Common myeloid progenitor, CD34-positive (primary cell): ENCODE measurements around the gene EDNRA.

ENCODE experiments used
- CTCF ChIA-PET: fragments of 350-600 bp; sonication (Branson Sonifier 250); formaldehyde crosslinking; loops from one replicate; lab custom pipeline; 2021; ENCODE audit warnings: antibody characterized with exemption; lab: Charles Lee
- POLR2A ChIA-PET: fragments of 350-600 bp; sonication (Branson Sonifier 250); formaldehyde crosslinking; loops from one replicate; lab custom pipeline; 2021; ENCODE audit warnings: antibody characterized with exemption; lab: Charles Lee
- DNase-seq, 3 donors: peaks; one replicate each; pipeline versions ENCODE4 v3.0.0 to v3.0.0-alpha.2; 2013
- H3K27ac ChIP-seq, 2 experiments: 1 replicate in 1 of 2; 2 replicates in 1 of 2; pipeline ENCODE4 v1.7.0; 2013; ENCODE audit warnings: inconsistent platforms in 2 of 2, low read length in 2 of 2, mild to moderate bottlenecking in 2 of 2, low read depth in 1 of 2, moderate library complexity in 1 of 2; ENCODE audit not compliant: severe bottlenecking in 2 of 2, insufficient read depth in 1 of 2, poor library complexity in 1 of 2
- H3K27me3 ChIP-seq, 5 experiments: replicated peaks in 2 of 5; 1 replicate in 3 of 5; 2 replicates in 2 of 5; pipeline versions ENCODE4 v1.6.1 to v1.7.0; 2013; ENCODE audit warnings: low read length in 4 of 5, mild to moderate bottlenecking in 2 of 5, moderate library complexity in 2 of 5, inconsistent platforms in 1 of 5; ENCODE audit not compliant: insufficient read depth in 5 of 5, control insufficient read depth in 4 of 5
- H3K36me3 ChIP-seq, 4 experiments: 1 replicate in 2 of 4; 2 replicates in 2 of 4; pipeline versions ENCODE4 v1.6.1 to v1.7.0; 2013; ENCODE audit warnings: low read length in 3 of 4, control low read depth in 1 of 4, mild to moderate bottlenecking in 1 of 4; ENCODE audit not compliant: control insufficient read depth in 4 of 4, insufficient read depth in 4 of 4
- H3K4me1 ChIP-seq, 4 experiments: 1 replicate in 3 of 4; 2 replicates in 1 of 4; pipeline versions ENCODE4 v1.6.1 to v1.7.1; 2013; ENCODE audit warnings: low read length in 3 of 4, mild to moderate bottlenecking in 3 of 4, control low read depth in 1 of 4, inconsistent platforms in 1 of 4, moderate library complexity in 1 of 4; ENCODE audit not compliant: control insufficient read depth in 4 of 4, insufficient read depth in 4 of 4; ENCODE audit errors: control extremely low read depth in 1 of 4
- H3K4me3 ChIP-seq, 7 experiments: 1 replicate in 4 of 7; 2 replicates in 3 of 7; pipeline versions ENCODE4 v1.5.1 to v1.7.0; 2013; ENCODE audit warnings: mild to moderate bottlenecking in 7 of 7, low read length in 6 of 7, moderate library complexity in 6 of 7, inconsistent platforms in 2 of 7, low read depth in 2 of 7, control low read depth in 1 of 7; ENCODE audit not compliant: insufficient read depth in 4 of 7, control insufficient read depth in 1 of 7; ENCODE audit errors: extremely low read depth in 1 of 7
- H3K9me3 ChIP-seq, 5 experiments: 1 replicate in 4 of 5; 2 replicates in 1 of 5; pipeline versions ENCODE4 v1.6.1 to v1.7.1; 2013; ENCODE audit warnings: low read length in 4 of 5, mild to moderate bottlenecking in 2 of 5, inconsistent platforms in 1 of 5, low read depth in 1 of 5, moderate library complexity in 1 of 5; ENCODE audit not compliant: control insufficient read depth in 4 of 5, insufficient read depth in 2 of 5; ENCODE audit errors: control extremely low read depth in 1 of 5
- WGBS: methylation state at CpG from one replicate; pipeline ENCODE4 v1.1.5; 2013; ENCODE audit not compliant: insufficient coverage; 5-methylcytosine and 5-hydroxymethylcytosine counted together

Gene EDNRA

GRCh38 chr4:147571036-147571770, 90.3 kb downstream of the EDNRA start:
- POLR2A ChIA-PET, result no interaction called here
- Histone ChIP-seq H3K9me3 (peaks cover 0 to 3% (median 0%) of the 10 kb centered on the region in 5 experiments), H3K36me3 (no peaks in the 10 kb centered on the region), H3K27me3 (peaks cover 0 to 2% (median 0%) of the 10 kb centered on the region in 5 experiments), H3K4me3 (no peak overlapping the region), H3K4me1 (no peaks in the 10 kb centered on the region), H3K27ac (no peak overlapping the region)
- DNase-seq, result no peak
- 87% methylated on average over 3 of the region's 5 CpGs for WGBS
- CTCF ChIA-PET, result interaction anchor here (0.7 kb wide), 1 partner anchor 296 kb away, joined by 3 read pairs; no protein-coding TSS in a partner anchor

GRCh38 chr4:147576084-147576483, 95.2 kb downstream of the EDNRA start:
- peak in 2 of 3 donors; percentile 25 to 49 for DNase-seq
- POLR2A ChIA-PET, result no interaction called here

GRCh38 chr4:147578051-147578476, 97.2 kb downstream of the EDNRA start:
- Histone ChIP-seq H3K36me3 (no peaks in the 10 kb centered on the region), H3K27ac (no peak overlapping the region), H3K9me3 (no peaks in the 10 kb centered on the region), H3K4me3 (no peak overlapping the region), H3K27me3 (no peaks in the 10 kb centered on the region), H3K4me1 (no peaks in the 10 kb centered on the region)
- CTCF ChIA-PET, result no interaction called here
- POLR2A ChIA-PET, result no interaction called here
- no peak for DNase-seq
- 89% methylated on average over 4 of the region's 6 CpGs for WGBS

More at GRCh38 chr4:147576084-147576483, 95.2 kb downstream of the EDNRA start:
- CTCF ChIA-PET, result interaction anchor here (0.6 to 1.1 kb wide), 3 partner anchors 13 to 657 kb away, joined by 3 read pairs; no protein-coding TSS in a partner anchor
- no peaks in the 10 kb centered on the region for H3K4me1 ChIP-seq
- H3K27me3 ChIP-seq, result no peaks in the 10 kb centered on the region
- WGBS, result 94% methylated on average over 2 of the region's 3 CpGs
- H3K4me3 ChIP-seq, result no peak overlapping the region
- H3K36me3 ChIP-seq, result no peaks in the 10 kb centered on the region
- H3K9me3 ChIP-seq, result no peaks in the 10 kb centered on the region
- no peak overlapping the region for H3K27ac ChIP-seq

- POLR2A ChIA-PET, result no interaction called here
- DNase-seq, result no peak
- Histone ChIP-seq H3K27ac (no peak overlapping the region), H3K27me3 (no peaks in the 10 kb centered on the region), H3K4me1 (no peaks in the 10 kb centered on the region), H3K36me3 (no peaks in the 10 kb centered on the region), H3K4me3 (no peak overlapping the region), H3K9me3 (no peaks in the 10 kb centered on the region)
- WGBS, result 100% methylated on average over 2 of the region's 3 CpGs
- CTCF ChIA-PET, result no interaction called here
These were observed 97.7 kb downstream of the EDNRA start for GRCh38 chr4:147578593-147578992.

- no CpG with 5 or more reads among the region's 1 CpG for WGBS
- Histone ChIP-seq H3K4me3 (no peak overlapping the region), H3K27ac (no peak overlapping the region), H3K36me3 (no peaks in the 10 kb centered on the region), H3K27me3 (no peaks in the 10 kb centered on the region), H3K4me1 (no peaks in the 10 kb centered on the region), H3K9me3 (peaks cover 0 to 4% (median 0%) of the 10 kb centered on the region in 5 experiments)
- ChIA-PET POLR2A (no interaction called here), CTCF (interaction anchor here (1.9 kb wide), 1 partner anchor 8 kb away, joined by 5 read pairs; no protein-coding TSS in a partner anchor)
- no peak for DNase-seq
These were observed 99.5 kb downstream of the EDNRA start for GRCh38 chr4:147580396-147580795.

- WGBS, result 90% methylated on average over 4 of the region's 6 CpGs
- DNase-seq, result no peak
These were observed 100.9 kb downstream of the EDNRA start for GRCh38 chr4:147581606-147582350.

More at GRCh38 chr4:147581606-147582350, 100.9 kb downstream of the EDNRA start:
- H3K36me3 ChIP-seq, result no peaks in the 10 kb centered on the region
- ChIA-PET CTCF (no interaction called here), POLR2A (interaction anchor here (0.6 kb wide), 2 partner anchors 67 to 391 kb away, joined by 3 to 4 read pairs; no protein-coding TSS in a partner anchor)
- H3K4me3 ChIP-seq, result no peak overlapping the region
- no peaks in the 10 kb centered on the region for H3K4me1 ChIP-seq
- H3K27ac ChIP-seq, result no peak overlapping the region
- H3K9me3 ChIP-seq, result peaks cover 0 to 4% (median 0%) of the 10 kb centered on the region in 5 experiments
- H3K27me3 ChIP-seq, result no peaks in the 10 kb centered on the region
